Hepatocyte (in vitro differentiated cells): ENCODE data around the gene CDC42BPB. TPM values are rescaled to one million over a fixed set of nuclear protein-coding genes. Genes with fewer than 3 reads are reported as not detected.

Source experiments
- DNase-seq: peaks from one replicate; pipeline ENCODE4 v3.0.0-alpha.2; 2016; ENCODE audit warnings: low spot score
- H2AFZ ChIP-seq: fragments of 200-600 bp; sonication (generic); 2 replicates; pipeline ENCODE4 v1.6.0; 2016; ENCODE audit warnings: antibody characterized with exemption, mild to moderate bottlenecking
- H3K27ac ChIP-seq: fragments of 200-600 bp; sonication (generic); 2 replicates; pipeline ENCODE4 v1.5.1; 2016; ENCODE audit warnings: mild to moderate bottlenecking
- H3K27me3 ChIP-seq: fragments of 200-600 bp; sonication (generic); 2 replicates; pipeline ENCODE4 v1.6.1; 2016
- H3K36me3 ChIP-seq: fragments of 200-600 bp; sonication (generic); replicated peaks from 2 replicates; pipeline ENCODE4 v1.5.1; 2016; ENCODE audit warnings: low read depth; ENCODE audit not compliant: insufficient read depth
- H3K4me1 ChIP-seq: fragments of 200-600 bp; sonication (generic); 2 replicates; pipeline ENCODE4 v1.5.1; 2016; ENCODE audit warnings: mild to moderate bottlenecking, moderate library complexity; ENCODE audit not compliant: insufficient read depth
- H3K4me2 ChIP-seq: fragments of 200-600 bp; sonication (generic); 2 replicates; pipeline ENCODE4 v1.6.0; 2016
- H3K4me3 ChIP-seq: fragments of 200-600 bp; sonication (generic); 2 replicates; pipeline ENCODE4 v1.5.1; 2016; ENCODE audit warnings: mild to moderate bottlenecking
- H3K79me2 ChIP-seq: fragments of 200-600 bp; sonication (generic); 2 replicates; pipeline ENCODE4 v1.6.0; 2017; ENCODE audit warnings: mild to moderate bottlenecking
- H3K9me2 ChIP-seq: fragments of 200-600 bp; sonication (generic); replicated peaks from 2 replicates; pipeline ENCODE4 v1.6.0; 2017; ENCODE audit warnings: mild to moderate bottlenecking; ENCODE audit not compliant: insufficient read depth
- H3K9me3 ChIP-seq: fragments of 200-600 bp; sonication (generic); 2 replicates; pipeline ENCODE4 v1.5.1; 2016; ENCODE audit warnings: low read depth, mild to moderate bottlenecking
- H4K20me1 ChIP-seq: fragments of 200-600 bp; sonication (generic); 2 replicates; pipeline ENCODE4 v1.6.0; 2016; ENCODE audit warnings: mild to moderate bottlenecking; ENCODE audit not compliant: insufficient read depth, poor library complexity, severe bottlenecking
- CTCF ChIP-seq: fragments of 200-600 bp; sonication (generic); IDR thresholded peaks from 2 replicates; pipeline ENCODE4 v1.5.1; 2016; ENCODE audit warnings: antibody characterized with exemption, mild to moderate bottlenecking; ENCODE audit not compliant: poor library complexity
- EZH2 ChIP-seq: fragments of 200-600 bp; sonication (generic); IDR thresholded peaks from 2 replicates; pipeline ENCODE4 v1.6.1; 2016; ENCODE audit warnings: antibody characterized with exemption, mild to moderate bottlenecking, borderline replicate concordance
- EZH2phosphoT487 ChIP-seq: fragments of 200-600 bp; sonication (generic); IDR thresholded peaks from one replicate; pipeline ENCODE4 v1.6.1; 2018; ENCODE audit warnings: antibody characterized with exemption, mild to moderate bottlenecking, low read depth, moderate library complexity; ENCODE audit not compliant: unreplicated experiment, severe bottlenecking
- WGBS: methylation state at CpG from one replicate; pipeline ENCODE4 v1.1.6; 2016; ENCODE audit warnings: low lambda C conversion rate; ENCODE audit errors: missing lambda C conversion rate; 5-methylcytosine and 5-hydroxymethylcytosine counted together
- polyA plus RNA-seq: library from polyadenylated mRNA; unstranded; fragments of >200 nt; fragmentation: Nextera tagmentation; extraction: Ambion mirVana; gene quantifications from 2 replicates; pipeline ENCODE4 v1.2.1, GENCODE V29; 2016
- total RNA-seq: library from RNA; depleted of rRNA; stranded (reverse); fragments of >200 nt; gene quantifications from 2 replicates; pipeline ENCODE4 v1.2.3, GENCODE V29; 2014

The CDC42BPB gene
- total and polyA plus RNA-seq, 2 experiments from 2014 or later: 10.2 to 60.6 TPM

- peak overlapping the region; percentile 68 for H3K4me2 ChIP-seq
- TF ChIP-seq EZH2phosphoT487 (no peak), CTCF (no peak), EZH2 (no peak)
- H3K36me3 ChIP-seq: no peaks in the 10 kb centered on the region
- H2AFZ ChIP-seq: no peak overlapping the region
- no peaks in the 10 kb centered on the region for H4K20me1 ChIP-seq
- no peaks in the 10 kb centered on the region for H3K79me2 ChIP-seq
- H3K4me3 ChIP-seq: no peak overlapping the region
- WGBS: 86% methylated on average over 11 of the region's 11 CpGs
- DNase-seq: no peak
- no peaks in the 10 kb centered on the region for H3K27me3 ChIP-seq
- peak overlapping the region; percentile 88 for H3K27ac ChIP-seq
- no peaks in the 10 kb centered on the region for H3K9me3 ChIP-seq
- peaks cover 36% of the 10 kb centered on the region for H3K4me1 ChIP-seq
- H3K9me2 ChIP-seq: no peaks in the 10 kb centered on the region
Observed at GRCh38 chr14:103095210-103095778, 37.9 kb upstream of the CDC42BPB start.

- no peaks in the 10 kb centered on the region for H3K9me2 ChIP-seq
- H3K9me3 ChIP-seq: no peaks in the 10 kb centered on the region
- peak; percentile 73 for DNase-seq
- H3K27ac ChIP-seq: peak within 1 kb of the TSS; percentile 88
- H3K36me3 ChIP-seq: no peaks in the 10 kb centered on the region
- WGBS: 75% methylated on average over 22 of the region's 23 CpGs
- H3K27me3 ChIP-seq: no peaks in the 10 kb centered on the region
- H3K4me3 ChIP-seq: no peak within 1 kb of the TSS
- no peak for TF ChIP-seq CTCF
- TF ChIP-seq EZH2phosphoT487: no peak
- TF ChIP-seq EZH2: no peak
- no peaks in the 10 kb centered on the region for H4K20me1 ChIP-seq
- H3K4me1 ChIP-seq: peaks cover 29% of the 10 kb centered on the region
- no peaks in the 10 kb centered on the region for H3K79me2 ChIP-seq
- no peak within 1 kb of the TSS for H2AFZ ChIP-seq
- H3K4me2 ChIP-seq: peak within 1 kb of the TSS; percentile 68
Observed at GRCh38 chr14:103094406-103095209, 37.3 kb upstream of the CDC42BPB start, which contains the start of gene EXOC3L4. Gene EXOC3L4 (plus strand): TSS chr14:103094725. CDS start chr14:103100220, 5,495 bp downstream.

GRCh38 chr14:103093856-103094405 lies 36.6 kb upstream of the CDC42BPB start:
- Histone ChIP-seq H2AFZ (no peak overlapping the region), H3K4me2 (peak overlapping the region; percentile 68), H3K9me2 (no peaks in the 10 kb centered on the region), H3K79me2 (no peaks in the 10 kb centered on the region), H3K27me3 (no peaks in the 10 kb centered on the region), H3K4me1 (peaks cover 22% of the 10 kb centered on the region), H3K36me3 (no peaks in the 10 kb centered on the region), H3K4me3 (no peak overlapping the region), H3K9me3 (no peaks in the 10 kb centered on the region), H4K20me1 (no peaks in the 10 kb centered on the region), H3K27ac (peak overlapping the region; percentile 88)
- 73% methylated on average over 12 of the region's 13 CpGs for WGBS
- DNase-seq: no peak
- TF ChIP-seq CTCF (no peak), EZH2 (no peak), EZH2phosphoT487 (no peak)
